Ramos (cell line): ENCODE data around the gene PIRT.

Experiments used
- in situ Hi-C: fragments of 300-500 bp; cut with MboI; formaldehyde crosslinking; loops from one replicate; pipeline ENCODE4 v1.14.3; 2022; ENCODE audit warnings: low sequenced_read_pairs; ENCODE audit not compliant: unreplicated experiment

Gene PIRT

GRCh38 chr17:10827898-10828552 is 9.9 kb downstream of the PIRT start:
- in situ Hi-C loops: no loop called here

GRCh38 chr17:10824874-10825273 is 13.0 kb downstream of the PIRT start:
- in situ Hi-C loops: no loop called here

GRCh38 chr17:10821770-10822169 is 16.1 kb downstream of the PIRT start:
- in situ Hi-C loops: no loop called here

DNA sequence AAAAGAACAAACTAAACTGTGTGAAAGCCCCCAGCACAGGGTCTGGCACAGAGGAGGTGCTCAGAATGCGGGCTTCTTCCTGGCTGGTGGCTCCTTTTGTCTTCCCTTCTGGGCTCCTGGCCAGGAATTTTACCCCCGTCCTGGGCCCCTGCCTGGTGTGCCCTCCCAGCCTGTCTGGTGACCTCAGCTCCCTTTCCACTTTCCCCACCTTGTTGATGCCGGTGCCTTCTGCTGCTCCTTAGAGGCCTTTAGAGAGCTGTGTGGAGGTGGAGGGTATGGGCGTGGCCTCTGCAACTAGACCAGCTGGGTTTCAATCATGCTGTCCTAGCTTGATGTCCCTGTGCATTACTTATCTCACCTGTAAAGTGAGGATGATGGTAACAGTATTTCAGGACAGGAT is 16.8 kb downstream of the PIRT start:
- in situ Hi-C loops: no loop called here

- in situ Hi-C loops: no loop called here
These were observed 22.6 kb downstream of the PIRT start for GRCh38 chr17:10815319-10815718.

DNA sequence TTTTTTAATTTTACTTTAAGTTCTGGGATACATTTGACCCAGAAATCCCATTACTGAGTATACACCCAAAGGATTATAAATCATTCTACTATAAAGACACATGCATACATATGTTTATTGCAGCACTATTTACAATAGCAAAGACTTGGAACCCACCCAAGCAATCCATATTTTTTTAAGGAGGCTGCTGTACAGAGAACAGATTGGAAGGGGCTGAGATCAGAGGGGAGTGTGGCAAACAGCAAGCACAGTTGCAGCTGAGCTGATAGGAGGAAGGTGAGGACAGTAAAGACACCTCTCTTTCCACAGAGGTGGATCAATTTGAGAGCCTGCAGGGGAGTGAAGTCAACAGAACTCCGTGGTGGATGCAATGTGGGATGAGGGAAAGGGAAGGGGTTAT is 23.8 kb downstream of the PIRT start:
- in situ Hi-C loops: no loop called here

DNA sequence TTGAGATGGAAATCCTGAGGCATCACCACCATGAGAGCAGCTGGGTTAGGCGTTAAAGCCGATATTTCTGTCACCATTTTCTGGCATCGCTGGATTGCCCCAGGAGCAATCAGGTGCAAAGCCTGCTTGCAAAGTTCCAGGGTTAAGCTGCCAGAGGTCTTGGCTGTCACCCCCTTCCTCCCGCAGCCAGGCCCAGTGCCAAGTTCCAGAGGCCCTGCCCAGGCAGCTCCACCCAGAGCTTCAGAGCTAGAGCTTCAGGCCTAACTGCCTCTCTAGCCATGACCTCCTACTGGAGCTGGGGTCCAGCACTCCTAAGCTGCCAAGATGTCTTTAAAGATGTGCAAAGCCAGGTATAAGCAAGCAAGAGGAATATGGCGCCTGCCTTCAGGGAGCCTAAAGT is 25.2 kb downstream of the PIRT start:
- in situ Hi-C loops: no loop called here

- in situ Hi-C loops: no loop called here
These were observed 28.3 kb downstream of the PIRT start for GRCh38 chr17:10809605-10810004.

- in situ Hi-C loops: no loop called here
These were observed 30.2 kb downstream of the PIRT start for GRCh38 chr17:10807704-10808128.

GRCh38 chr17:10806545-10807262 is 31.2 kb downstream of the PIRT start:
- in situ Hi-C loops: no loop called here

DNA sequence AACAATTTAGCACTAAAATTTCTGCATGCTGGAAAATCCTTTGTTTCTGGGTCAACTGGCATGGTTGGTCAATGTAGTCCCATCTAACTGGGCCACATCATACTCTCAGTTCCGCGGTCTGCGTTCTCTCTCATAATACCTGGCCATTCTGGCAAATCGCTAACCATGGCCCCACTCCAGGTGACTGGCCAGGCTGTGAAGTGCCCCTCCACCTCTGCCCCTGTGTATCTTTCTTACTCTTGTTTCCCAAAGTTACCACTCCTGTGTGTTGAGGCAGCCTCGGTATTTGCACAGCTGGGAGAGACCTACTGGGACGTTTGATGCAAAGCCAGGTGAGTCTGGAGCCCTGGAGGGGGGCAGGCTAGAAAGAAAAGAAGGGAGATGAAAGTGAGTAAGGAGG is 32.0 kb downstream of the PIRT start:
- in situ Hi-C loops: no loop called here

- in situ Hi-C loops: no loop called here
These were observed 33.3 kb downstream of the PIRT start for GRCh38 chr17:10804546-10804945.

DNA sequence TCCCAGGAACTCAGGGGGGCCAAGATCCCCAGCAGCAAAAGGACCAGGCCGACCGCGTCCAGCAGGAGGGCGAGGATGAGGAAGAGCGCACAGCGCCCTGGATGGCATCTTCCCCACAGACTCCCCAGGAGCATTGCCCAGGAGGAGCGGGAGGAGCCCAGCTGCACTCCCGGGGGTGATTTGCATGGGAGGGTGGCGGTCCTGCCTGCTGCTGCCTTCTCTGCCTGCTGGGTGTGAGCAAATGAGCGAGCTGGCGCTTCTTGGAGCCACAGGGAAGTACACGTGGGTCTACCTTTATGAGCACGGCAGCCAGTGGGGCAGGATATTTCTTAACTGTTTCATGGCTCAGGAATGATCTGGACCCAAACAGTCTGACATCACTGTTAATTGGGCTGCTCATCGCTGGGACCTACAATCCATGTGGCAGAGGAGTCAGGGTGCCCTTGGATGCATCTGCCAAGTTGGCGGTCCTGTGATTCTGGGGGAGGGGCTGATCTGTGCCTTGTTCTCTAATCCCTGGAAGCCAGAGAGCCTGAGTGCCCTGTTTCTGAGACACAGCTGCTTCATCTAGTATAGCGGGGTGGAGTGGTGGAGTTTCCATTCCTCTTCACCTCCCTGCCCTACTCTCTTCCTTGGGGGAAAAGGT is 33.9 kb downstream of the PIRT start, which contains the start of gene TMEM238L:
Gene TMEM238L (minus strand): TSS at position 270 of the 646 bp plus-strand sequence. CDS start 136 bp downstream, at position 134.
- in situ Hi-C loops: no loop called here

DNA sequence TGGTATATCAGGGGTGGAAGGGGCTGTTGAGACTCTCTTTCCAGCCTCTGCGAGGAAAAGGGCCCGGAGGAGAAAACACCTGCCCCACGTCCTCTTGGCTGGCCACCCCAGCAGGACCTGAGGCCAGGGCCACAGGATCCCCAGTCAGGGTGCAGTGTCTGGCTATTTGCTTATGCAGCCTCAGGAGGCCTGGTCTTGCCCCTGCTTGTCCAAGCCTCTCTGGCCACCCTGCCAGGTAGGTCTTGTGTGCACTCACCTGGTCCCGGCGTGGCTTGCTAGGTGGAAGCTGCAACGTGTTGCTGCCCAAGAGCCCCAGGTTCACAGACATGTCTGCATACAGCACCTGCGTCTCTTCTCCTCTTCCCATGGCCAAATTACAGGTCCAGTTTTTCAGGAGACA is 34.5 kb downstream of the PIRT start:
- in situ Hi-C loops: no loop called here

- in situ Hi-C loops: no loop called here
These were observed 35.2 kb downstream of the PIRT start for GRCh38 chr17:10802496-10803284.

DNA sequence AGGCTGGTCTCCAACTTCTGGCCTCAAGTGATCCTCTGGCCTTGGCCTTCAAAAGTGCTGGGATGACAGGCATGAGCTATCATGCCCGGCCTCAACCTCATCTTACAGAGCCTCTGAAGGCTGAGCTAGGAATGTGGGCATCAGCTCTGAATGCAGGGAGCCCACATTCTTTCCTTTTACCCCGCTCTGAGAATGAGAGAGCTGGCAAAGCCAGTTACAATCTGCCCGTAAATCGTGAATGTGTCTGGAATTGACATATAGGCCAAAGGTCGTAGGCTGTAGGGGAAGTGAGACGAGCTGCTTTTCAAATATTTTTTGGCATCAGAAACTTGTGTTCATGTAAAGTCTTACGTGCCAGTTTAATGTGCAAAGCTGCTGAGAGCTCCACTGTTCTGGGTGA is 38.5 kb downstream of the PIRT start:
- in situ Hi-C loops: no loop called here

DNA sequence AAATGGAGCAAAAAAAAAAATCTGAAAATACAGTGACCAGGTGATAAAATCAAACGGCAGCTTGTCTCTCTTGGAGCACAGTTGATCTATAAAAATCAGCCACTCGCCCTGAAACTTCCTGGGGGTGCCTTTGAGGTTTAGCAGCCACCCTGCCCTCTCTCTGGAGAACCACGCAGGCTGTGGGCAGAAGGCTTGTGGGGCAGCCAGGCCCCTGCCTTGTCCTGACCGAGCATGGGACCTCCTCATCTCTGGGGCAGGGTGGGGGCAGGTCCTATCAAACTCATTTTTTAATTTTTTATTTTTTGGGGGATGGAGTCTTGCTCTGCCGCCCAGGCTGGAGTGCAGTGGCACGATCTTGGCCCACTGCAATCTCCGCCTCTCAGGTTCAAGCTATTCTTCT is 39.0 kb downstream of the PIRT start:
- in situ Hi-C loops: no loop called here

DNA sequence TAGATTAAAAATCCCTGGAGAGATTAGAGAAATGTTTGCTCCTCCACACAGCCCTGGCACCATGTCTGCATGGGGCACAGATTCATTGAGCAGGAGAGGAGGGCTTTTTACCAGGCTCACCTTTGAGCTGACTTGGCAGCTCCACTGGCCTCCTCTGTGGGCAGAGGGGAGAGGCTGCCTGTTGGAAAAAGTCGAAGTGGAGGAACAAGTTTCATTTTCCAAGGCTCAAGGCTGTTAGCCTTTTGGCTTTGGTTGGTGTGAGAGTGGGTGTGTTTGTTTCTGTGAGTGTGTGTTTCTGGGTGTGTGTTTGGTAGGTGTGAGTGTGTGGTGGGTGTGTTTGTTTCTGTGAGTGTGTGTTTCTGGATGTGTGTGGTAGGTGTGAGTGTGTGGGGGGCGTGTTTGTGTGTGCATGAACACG is 39.5 kb downstream of the PIRT start:
- in situ Hi-C loops: no loop called here

DNA sequence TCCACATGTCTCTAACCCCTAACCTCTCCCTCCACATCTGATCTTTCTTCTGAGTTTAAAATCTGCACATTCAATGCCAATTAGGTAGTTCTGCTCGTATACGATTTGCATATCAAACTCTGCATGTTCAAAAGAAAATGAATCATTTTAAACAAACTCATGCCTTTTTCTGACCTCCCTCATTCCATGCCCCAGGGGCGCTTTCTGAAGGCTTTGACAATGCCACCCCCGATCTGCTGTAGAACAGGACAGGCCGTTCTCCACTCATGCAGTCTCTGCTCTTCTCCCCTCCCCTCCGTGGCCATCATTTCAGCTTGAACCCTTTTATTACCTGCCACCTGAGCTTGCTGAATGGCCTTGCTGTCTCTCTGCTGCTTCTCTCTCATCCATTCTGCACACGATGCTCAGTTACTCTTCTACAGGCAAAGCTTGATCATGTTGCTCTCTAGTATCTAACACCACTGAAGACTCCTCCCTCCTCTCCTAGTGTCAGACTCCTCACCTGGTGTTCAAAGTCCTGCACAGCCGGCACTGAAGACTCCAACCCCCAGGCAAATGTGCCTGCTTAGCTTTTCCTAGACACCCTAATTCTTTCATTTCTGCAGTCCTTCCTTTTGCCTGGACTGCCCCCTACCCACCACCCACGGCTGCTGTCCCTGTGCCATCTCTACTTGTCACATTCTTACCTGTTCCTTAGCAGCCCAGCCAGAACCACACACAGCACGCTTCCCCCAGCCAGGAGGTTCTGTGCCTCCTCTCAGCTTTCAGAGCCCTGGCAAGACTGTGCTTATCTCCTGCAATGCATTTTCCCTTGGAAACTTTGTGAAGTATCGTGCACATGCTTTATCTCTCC is 40.2 kb downstream of the PIRT start:
- in situ Hi-C loops: no loop called here

DNA sequence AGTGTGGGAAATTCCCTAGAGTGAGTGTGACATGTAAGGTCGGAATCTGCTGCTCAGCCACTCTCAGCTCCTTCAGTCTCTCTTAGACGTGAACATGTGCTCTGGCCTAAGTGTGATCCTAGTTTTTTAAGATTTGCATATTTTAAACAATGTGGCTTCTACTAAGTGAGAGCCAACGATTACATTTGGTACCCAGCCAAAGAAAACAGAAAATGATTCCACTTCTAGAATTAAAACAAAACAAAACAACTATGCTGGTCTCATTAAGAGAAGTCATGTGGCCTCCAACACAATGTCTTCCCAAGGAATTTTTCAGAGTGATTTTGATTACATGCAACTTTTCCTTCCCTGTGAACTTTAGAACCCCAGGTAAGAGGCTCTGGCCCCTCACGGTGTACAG is 44.1 kb downstream of the PIRT start:
- in situ Hi-C loops: no loop called here
